GM21423 (cell line): Measurements from ENCODE around the gene MARCKSL1.
"Not testable (repeated sequence)": the region's sequence is repeated elsewhere in the genome, so short reads cannot be mapped to it uniquely, and the experiment has no call there.

ENCODE experiments used
- ATAC-seq: cut with Tn5 transposase; IDR thresholded peaks from one replicate; pipeline ENCODE4 v1.9.1; 2021; ENCODE audit warnings: mild to moderate bottlenecking, moderate library complexity; ENCODE audit not compliant: unreplicated experiment

Gene MARCKSL1

DNA sequence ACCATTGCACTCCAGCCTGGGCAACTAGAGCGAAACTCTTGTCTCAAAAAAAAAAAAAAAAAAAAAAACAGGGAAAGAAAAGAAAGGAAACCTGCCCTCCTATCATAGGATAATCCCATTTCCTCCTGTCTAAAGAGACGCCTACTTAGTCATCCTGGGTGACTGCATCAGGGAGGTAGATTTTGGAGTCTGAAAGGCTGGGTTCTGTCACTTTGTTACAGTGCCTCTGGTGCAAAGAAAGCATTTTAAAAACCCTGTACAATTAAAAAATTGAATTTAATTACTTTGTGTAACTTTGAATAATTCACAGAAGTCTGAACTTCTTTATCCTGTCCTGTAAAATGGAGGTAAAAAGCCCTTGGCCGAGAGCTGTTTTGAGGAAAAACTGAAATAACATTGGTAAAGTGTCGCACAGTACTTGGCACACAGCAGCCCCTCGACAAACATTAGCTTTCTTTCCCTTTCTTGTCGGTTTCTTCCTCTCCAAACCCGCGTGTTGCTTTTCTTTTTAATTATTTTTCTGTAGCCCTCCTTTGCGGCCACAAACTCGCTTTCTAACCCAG lies 44.8 kb downstream of the MARCKSL1 start:
- no peak for ATAC-seq

DNA sequence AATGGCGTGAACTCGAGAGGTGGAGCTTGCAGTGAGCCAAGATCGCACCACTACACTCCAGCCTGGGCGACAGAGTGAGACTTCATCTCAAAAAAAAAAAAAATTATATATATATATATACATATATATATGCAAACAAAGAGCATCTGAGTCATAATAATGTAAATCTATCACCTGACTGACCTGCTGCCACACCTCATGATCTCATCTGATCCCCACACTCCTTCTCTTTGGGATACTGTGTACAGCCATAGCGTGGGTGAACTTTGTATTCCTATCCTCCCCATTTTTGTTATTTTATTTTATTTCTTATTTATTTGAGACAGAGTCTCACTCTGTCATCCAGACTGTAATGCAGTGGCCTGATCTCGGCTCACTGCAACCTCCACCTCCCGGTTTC lies 46.8 kb downstream of the MARCKSL1 start:
- no peak for ATAC-seq

DNA sequence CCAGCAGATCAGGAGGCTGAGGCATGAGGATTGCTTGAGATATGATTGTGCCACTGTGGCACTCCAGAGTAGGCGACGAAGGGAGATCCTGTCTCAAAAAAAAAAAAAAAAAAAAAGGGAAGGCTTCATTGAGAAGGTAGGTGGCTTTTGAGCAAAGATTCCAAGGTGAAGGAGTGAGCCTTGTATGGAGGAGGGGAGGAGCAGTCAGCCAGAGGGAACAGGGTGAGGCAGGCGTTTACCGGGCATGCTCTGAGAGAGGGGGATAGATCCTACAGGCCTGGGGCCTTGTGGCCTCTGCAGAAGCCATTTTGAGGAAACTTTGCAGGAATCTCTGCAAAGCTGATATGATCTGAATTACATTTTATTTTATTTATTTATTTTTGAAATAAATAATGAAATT lies 49.3 kb downstream of the MARCKSL1 start:
- no peak for ATAC-seq

- no peak for ATAC-seq
These were observed 50.4 kb downstream of the MARCKSL1 start for GRCh38 chr1:32285658-32286057.

DNA sequence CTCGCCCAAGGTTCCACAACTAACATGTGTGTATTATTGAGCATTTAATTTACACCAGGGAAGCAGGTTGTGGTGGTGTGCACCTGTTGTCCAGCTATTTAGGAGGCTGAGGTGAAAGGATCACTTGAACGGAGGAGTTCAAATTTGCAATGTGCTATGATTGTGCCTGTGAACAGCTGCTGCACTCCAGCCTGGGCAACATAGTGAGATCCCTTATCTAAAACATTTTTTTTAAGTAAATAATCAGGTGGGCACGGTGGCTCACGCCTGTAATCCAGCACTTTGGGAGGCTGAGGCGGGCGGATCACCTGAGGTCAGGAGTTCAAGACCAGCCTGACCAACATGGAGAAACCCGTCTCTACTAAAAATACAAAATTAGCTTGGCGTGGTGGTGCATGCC lies 51.3 kb downstream of the MARCKSL1 start:
- not testable (repeated sequence) for ATAC-seq
